HG02571 (cell line): ENCODE results near the gene KLF11.

Source experiments
- ATAC-seq: cut with Tn5 transposase; IDR thresholded peaks from one replicate; pipeline ENCODE4 v1.9.1; 2021; ENCODE audit warnings: mild to moderate bottlenecking, moderate library complexity; ENCODE audit not compliant: unreplicated experiment

The KLF11 gene

DNA sequence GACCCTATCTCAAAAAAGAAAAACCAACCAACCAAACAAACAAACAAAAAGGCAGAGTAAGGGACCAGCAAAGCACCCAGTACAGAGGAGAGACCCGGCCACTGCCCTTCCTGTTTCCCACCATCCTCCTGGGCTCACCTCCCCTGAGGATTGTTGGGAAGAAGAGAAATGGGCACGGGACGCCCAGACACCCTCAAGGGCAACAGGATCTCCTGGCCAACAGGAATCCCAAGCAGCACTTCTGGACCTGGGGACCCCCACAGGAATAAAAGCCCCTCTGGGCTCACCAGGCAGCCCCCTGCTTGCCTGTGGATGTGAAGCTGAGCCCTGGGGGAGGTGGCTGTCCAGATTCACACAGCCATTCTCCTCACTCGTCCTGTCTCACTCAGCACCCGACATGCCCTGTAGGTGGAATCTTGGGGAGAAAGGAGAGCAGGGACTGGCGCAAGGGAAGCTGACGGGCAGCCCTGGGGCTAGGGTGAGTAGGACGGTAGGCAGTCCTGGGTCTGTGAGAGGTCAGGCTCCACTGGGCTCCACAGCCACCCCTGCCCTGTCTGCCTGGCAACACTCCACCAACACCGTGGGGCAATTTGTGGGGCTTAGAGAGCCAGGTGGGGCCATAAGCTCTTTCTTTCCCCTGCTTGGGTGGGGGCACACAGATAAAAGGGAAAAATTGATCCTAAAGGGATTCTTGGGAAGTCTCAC, 18.0 kb downstream of the KLF11 start:
- no peak for ATAC-seq

DNA sequence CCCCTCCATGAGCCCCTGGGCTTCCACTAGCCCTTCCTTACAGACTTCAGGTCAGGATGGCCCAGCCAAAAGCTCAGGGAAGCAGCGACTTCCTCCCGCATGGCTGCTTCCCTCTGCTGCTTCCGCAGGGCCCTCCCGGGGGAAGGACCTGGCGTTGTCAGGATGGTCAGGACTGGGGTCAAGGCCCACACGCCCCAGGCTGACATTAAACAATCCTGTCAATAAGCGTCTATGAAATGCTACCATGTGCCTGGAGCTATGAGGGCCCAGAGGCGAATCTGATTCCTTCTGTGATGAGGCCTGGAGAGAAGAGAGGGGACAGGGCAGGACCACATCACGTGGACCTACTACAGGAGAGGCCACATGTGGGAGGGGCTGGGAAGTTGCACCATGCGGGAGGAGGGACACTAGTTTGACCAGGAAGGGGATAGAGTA, 19.6 kb downstream of the KLF11 start:
- ATAC-seq, result no peak

DNA sequence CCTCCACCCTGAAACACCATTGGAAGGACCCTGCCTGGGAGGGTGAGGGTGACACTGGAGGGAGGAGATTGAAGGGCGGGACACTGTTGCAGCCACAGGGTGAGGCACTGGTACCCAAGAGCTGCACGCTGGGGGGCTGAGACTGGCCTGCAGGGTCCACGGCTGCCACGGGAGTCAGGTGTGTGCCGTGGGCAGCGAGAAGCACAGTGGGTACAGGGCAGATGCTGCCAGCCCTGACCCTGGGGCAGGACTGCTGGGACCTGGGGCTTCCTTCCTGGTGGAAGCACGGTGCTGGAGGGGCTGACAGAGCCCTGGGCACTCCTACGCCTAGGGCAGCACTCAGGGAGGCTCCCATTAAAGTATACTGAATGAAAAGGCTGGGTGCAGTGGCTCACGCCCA, 20.2 kb downstream of the KLF11 start:
- no peak for ATAC-seq

DNA sequence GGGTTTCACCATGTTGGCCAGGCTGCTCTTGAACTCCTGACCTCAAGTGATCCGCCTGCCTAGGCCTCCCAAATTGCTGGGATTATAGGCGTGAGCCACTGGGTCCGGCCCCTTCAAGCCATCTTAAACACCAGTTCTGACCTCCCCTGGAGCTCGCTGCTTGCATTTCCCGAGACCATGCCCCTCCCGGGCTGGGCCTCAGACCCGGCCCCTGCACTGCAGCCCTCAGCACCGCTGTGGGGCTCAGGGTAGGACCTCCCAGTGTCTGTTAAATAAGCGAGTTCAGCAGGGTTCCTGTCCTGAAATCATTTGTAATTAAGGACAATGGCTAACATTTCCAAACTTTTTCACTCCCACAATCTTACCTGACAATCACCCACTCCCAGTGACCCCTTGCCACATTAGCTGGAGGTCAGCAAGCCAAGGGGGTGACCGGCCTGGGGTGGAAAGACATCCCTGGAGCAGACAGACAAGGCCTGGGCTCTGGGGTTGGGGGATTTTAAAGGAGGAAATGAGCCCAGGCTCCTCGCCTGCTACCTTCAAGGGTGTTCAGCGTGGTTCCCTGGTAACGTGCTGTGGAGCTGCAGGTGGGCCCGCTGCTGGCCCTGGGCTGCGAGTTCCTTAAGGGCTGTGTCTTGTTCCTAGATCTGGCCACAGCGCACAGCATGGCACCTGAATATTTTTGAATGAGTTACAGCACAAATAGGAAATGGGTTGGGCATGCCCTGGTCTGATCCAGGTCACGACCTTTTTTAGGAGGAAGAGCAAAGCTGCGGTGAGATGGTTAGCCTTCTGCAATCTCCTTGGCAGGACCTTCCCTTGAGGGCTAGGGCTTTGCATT, 21.8 kb downstream of the KLF11 start:
- no peak for ATAC-seq

DNA sequence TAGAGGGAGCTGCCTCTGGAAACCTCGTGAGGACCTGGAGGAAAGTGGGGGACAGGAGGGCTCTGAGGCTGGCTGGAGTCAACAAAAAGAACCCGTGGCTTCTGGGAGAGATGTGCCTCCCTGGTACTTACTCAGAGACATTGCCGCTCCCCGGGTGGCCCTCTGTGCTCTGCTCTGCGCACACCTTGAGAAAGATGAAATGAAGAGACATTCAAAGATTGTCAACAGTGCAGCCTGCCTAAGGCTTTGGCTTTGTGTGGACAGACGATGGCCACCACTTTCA, 22.4 kb downstream of the KLF11 start:
- ATAC-seq, result no peak

DNA sequence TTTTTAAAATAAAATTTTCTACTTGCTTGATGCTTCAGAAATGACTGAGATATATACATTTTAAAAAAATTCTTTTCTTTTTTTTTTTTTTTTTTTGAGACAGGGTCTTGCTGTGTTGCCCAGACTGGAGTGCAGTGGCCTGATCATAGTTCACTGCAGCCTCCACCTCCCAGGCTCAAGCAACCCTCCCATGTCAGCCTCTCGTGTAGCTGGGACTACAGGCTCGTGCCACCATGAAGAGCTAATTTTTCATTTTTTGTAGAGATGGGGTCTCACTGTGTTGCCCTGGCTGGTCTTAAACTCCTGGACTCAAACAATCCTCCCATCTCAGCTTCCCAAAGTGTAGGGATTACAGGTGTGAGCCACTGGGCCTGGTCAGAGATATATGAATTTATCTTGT, 24.0 kb downstream of the KLF11 start:
- no peak for ATAC-seq

DNA sequence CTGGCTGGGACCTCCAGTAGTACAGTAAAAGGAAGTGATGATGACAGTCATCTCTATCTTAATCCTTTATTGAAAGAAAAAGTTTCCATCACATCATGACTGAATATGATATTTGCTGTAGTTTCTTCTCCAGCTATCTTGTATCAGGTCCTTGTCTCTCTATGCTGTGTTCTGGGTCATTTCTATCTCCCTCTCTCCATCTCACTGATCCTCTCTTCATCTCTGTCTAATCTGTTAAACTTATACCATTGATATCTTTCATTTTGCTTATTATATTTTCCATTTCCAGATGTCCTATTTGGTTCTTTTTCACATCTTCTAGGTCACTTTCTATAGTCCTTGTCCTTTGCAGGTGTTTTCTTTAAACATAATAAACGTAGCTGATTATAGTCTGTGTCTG, 24.5 kb downstream of the KLF11 start:
- no peak for ATAC-seq

DNA sequence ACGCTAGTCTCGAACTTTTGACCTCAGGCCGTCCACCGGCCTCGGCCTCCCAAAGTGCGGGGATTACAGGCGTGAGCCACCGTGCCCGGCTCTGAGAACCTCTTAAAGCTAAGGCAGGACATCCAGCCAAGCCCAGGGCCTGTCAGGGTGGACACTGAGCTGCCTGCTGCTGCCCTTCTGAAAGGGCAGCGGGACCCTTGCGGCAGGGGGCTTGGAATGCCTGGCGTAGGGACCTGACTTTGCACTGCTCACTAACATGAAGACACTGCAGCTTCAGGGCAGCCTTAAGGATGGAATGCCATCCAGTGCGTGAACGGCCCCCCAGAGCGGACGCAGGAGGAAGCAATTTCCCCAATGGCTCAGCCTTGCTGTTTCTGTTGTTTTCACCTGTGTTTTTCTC, 27.8 kb downstream of the KLF11 start:
- no peak for ATAC-seq

DNA sequence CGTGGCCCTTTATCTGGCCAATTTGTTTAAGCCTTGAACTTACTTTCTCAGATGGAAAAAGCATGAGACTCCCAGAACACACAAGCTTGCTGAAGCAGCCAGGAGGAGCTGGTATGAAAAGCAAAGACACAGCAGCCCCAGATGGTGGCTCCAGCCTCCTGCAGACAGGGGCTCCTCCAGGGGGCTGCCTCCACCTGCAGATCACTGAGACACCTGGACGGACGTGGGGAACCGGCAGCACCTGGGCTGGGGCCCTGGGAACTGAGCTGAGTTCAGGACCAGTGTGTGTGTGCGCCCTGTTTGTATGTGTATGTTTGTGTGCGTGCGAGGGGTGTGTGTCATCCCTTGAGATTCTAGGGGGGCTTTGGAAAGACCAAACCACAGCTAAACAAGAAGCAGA, 28.2 kb downstream of the KLF11 start:
- ATAC-seq, result no peak

DNA sequence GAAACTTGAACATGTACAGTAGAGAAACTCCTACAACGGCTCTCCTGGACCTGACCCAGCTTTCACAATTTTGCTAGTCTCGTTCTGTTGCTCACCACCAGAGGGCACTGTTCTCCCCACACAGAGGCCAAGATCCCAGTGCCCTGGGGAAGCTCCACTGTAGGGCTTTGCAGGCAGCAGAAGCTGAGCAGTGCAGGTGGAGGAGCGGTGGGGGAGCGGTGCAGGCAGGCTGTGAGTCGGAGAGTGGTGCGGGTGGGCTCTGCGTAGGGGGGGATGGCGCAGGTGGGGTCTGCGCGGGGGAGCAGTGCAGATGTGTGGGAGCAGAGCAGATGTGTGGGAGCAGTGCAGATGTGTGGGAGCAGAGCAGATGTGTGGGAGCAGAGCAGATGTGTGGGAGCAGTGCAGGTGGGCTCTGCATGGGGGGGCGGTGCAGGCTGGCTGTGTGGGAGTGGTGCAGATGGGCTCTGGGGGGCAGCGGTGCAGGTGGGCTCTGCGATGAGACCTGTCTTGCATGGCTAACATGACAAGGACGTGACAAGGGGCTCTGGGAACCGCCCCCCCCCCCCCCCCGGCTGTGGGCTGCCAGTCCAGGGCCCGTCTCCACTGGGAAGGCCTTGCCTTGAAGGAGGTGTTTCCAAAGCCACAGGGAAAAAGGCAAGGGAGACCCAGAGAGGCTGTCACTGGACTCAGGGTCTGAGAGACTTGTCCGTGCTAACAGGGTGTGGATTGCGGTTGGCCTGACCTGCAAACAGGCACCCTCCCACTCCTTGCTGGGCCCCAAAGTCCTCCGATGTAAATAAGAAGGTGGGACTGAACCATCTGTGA, 29.5 kb downstream of the KLF11 start:
- peak; percentile 61 for ATAC-seq

DNA sequence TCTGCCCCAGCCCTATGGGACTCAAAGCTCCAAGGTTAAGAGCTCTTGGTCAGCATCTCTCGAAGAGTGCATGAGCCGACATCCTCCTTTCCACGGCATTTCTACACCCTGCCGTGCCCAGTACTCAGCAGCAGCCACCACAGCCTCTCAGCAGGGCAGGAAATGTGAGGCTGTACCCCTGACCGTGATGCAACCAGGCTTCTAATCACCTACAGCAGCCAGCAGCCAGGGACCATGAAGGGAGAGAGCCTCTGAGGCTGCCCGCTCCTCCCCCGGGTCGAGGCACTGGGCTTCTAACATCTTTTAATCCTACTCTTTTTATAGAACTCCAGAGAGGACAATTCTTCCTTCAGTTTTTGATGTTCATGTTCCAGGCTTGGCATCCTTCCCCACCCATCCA, 30.4 kb downstream of the KLF11 start:
- no peak for ATAC-seq

DNA sequence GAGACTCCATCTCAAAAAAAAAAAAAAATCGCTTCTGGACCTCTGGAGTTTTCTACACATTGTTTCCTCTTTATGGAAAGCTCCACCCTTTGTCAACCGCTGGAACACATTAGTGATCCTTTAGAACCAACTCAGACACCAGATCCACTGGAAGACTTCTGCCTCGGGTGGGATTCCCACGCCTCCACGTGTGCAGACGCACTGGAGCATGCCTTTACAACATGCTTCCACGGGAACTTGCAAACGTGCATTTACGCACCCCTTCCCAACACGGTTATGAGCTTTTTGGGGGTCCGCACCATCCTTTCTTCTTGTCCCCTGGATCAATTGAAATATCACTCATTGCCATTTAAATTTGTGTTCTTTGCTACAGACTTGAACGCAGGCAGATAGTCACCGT, 31.8 kb downstream of the KLF11 start:
- no peak for ATAC-seq

DNA sequence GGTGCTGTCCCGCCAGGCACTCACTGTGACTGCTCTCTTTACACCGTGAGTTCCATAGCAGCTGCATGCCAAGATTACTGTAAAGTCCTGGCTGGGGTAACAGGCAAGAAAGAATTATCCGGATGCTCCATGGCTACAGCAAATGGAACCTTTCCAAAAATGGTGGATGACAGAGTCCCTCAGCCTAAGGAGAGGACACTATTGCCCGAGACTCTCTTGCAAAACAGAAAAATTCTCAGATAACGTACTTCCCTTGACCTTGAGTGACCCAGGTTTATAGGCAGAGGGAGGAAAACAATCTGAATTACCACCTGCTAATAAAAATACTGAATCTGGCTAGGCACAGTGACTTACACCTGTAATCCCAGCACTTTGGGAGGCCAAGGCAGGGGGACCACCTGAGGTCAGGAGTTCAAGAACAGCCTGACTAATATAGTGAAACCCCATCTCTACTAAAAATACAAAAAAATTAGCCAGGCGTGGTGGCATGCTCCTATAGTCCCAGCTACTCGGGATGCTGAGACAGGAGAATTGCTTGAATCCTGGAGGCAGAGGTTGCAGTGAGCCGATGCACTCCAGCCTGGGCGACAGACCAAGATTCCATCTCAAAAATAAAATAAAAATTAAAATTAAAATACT, 32.3 kb downstream of the KLF11 start:
- ATAC-seq, result no peak

DNA sequence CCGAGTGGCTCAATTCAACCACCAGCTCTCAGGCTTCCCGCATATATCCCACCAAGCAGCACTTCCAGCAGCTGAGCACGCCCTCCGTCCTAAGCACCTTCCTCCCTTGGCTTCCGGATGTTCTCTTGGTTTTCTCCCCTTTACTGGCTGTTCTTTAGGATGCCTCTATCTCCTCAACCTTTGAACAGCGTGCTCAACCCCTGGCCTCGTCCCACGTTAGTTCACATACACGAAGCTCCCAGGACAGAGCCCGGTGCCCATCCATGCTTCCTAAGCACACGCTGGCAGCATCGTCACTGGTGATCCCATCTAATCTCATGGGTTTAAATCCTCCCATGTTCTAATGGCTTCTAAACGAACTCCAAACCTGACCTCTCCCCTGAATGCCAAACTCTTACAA, 33.2 kb downstream of the KLF11 start:
- no peak for ATAC-seq

DNA sequence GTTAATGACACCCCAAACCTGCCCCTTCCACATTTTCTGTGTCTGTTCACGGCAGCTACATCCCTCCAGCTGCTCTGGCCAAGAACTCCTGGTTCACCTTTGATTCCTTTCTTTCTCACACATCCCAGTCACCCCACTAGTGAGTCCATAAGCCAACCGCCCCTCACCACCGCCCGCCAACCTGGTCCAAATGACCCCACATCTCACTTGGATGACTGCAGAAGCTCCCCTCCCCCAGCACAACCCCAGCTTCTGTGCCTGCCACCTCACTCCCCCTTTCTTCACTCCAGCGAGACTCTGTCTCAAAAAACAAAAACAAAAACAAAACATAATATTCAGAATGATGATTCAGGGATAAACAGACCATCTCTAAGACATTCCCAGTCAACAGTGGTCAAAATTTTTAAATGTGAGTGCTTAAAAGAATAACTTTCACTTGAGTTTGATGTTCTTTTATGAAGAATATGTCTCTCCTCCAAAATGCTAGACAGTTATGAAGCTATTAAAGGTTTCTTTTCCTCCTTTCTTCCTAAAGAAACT, 33.7 kb downstream of the KLF11 start:
- ATAC-seq, result no peak

DNA sequence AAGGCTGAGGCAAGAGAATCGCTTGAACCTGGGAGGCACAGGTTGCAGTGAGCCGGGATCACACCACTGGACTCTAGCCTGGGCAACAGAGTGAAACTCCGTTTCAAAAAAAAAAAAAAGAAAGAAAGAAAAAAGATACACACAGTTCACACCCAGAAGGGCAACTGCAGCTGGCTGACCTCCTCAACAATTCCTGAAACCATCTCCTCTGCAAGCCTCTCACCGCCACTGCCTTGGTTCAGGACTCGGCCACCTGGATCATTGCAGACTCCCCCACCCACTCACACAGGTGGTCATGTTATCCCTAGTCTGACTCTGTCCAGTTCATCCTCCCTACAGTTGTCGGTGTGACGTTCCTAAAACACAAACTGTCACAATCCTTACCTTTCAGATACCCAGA, 34.7 kb downstream of the KLF11 start:
- ATAC-seq, result no peak

DNA sequence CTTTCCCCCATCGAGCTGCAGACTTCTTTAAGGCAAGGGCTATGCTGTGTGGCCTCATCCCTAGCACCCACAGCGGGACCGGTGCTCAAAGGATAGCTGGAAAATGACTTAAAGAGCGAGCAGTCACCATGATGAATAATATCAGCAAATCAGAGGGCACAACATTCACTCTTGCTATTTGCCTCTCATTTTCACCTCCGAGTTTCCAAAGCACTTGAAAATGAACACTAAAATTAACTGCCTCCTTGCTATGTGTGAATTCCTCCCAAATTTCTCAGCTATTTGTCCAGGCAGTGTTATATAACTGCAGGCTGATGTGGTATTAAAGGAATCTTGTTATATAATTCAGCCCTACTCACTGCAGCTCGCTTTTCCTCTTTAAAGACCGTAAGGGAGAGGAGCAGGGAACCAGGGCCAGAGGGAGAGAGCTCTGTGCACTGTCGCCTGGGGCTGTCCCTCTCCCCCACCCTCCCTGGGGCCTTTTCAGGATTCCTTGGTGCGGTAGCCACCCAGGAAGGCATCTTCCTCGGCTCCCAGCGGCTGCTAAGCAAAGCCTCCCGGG, 35.4 kb downstream of the KLF11 start:
- no peak for ATAC-seq

DNA sequence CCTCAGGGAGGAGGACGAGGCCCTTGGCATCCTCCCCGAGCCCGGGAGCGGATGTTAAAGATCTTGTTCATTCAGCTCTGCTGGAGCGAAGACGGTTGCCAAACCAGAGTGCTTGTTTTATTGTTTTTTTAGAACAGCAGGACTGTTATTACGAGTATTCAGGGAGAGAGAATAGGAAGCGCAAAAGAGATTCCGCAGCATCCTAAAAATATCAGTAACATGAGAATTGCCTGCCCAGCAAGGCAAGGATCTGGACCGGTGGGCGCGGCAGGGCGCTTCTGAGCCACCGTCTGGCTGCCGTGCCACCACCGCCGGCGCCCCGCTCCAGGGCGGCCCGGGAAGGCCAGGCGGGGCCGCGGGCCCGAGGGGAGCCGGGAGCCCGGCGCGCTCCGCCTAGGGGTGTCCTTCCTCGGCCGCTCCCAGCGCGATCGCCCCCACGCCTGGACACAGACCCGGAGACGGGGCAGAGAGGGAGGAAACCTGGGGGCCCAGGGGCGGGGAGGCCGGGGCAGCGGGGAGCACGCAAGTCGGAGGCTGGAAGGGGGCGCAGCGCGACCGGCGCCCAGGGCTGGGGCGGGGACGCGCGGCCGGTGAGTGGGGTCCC, 36.0 kb downstream of the KLF11 start:
- peak; percentile 30 for ATAC-seq

DNA sequence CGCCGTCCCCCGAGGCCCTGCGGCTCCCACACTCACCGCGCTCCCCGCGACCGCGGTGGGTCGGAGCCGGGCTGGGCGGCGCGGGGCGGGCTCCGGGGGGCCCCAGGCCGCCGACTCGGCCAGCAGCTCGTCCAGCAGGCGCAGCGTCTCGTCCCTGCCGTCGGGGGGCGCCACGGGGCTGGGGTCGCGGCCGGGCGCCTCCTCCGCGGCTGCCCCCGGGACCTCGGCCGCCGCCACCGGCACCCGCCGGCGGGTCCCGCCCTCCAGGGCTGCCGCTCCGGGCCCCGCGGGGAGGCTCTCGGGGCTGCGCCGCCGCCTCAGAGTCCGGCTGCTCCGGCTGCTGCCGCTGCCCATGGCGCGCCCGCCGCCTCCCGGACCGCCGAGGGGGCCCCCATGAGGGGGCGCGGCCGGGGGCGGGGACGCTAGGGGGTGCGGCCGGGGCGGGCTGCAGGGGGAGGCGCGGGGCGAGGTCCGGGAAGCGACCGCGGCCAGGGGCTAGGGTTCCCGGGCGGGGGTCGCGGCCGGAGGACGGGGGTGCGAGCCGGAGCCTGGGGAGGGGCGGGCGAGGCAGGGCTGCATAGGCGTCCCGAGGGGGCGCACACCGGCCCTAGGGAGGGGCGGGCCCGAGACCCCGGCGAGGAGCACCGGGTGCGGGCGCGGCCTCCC, 36.7 kb downstream of the KLF11 start, which contains the start of gene CYS1:
CYS1 (minus strand) TSS at position 542 of the 666 bp plus-strand sequence; CDS start at position 354, 188 bp downstream.
- peak; percentile 32 for ATAC-seq
